ENCODE results near the gene IFT57. TPM values are rescaled to one million over a fixed set of nuclear protein-coding genes. Genes with fewer than 3 reads are reported as not detected.

IFT57 gene
- total RNA-seq, 1 experiment from 2014 or later, result 32.1 TPM

DNA sequence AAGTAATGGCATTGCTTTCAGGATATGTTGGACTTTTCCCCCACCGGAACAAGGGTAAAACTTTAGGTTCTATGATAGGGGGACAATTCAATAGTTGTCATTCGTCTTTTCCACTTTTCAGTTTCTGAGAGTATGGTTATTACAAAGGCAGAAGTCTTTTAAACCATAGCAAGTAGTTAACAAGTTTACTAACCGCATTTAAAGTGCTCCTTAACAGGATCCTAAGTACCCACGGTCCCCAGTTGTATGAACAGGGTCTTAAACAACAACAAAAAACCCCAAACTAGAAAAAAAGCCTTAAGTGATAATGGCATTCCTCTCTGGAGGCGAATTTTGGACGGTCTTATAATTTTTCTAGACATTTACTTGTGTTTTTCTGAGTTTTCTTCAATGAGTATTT is 831 bp downstream of the IFT57 start:
- ChIA-PET POLR2A (no interaction called here), CTCF (no interaction called here)
- Mint-ChIP-seq H3K36me3 (no peaks in the 10 kb centered on the region), H3K27me3 (ENCODE audit: low read depth) (no peaks in the 10 kb centered on the region; the same call in 1 of the 2 replicates), H3K9me3 (no peaks in the 10 kb centered on the region), H3K4me1 (peaks cover 22% of the 10 kb centered on the region), H3K4me3 (peak overlapping the region; percentile 97), H3K27ac (no peak overlapping the region)
- TF ChIP-seq, protein P1, sequence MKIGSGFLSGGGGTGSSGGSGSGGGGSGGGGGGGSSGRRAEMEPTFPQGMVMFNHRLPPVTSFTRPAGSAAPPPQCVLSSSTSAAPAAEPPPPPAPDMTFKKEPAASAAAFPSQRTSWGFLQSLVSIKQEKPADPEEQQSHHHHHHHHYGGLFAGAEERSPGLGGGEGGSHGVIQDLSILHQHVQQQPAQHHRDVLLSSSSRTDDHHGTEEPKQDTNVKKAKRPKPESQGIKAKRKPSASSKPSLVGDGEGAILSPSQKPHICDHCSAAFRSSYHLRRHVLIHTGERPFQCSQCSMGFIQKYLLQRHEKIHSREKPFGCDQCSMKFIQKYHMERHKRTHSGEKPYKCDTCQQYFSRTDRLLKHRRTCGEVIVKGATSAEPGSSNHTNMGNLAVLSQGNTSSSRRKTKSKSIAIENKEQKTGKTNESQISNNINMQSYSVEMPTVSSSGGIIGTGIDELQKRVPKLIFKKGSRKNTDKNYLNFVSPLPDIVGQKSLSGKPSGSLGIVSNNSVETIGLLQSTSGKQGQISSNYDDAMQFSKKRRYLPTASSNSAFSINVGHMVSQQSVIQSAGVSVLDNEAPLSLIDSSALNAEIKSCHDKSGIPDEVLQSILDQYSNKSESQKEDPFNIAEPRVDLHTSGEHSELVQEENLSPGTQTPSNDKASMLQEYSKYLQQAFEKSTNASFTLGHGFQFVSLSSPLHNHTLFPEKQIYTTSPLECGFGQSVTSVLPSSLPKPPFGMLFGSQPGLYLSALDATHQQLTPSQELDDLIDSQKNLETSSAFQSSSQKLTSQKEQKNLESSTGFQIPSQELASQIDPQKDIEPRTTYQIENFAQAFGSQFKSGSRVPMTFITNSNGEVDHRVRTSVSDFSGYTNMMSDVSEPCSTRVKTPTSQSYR (CRISPR knock-in tag; IDR thresholded peaks at IDR 0.05), result no peak
- no peak for TF ChIP-seq ZNF138 (CRISPR knock-in tag; conservative IDR thresholded peaks at IDR 0.05)
- TF ChIP-seq, protein P2, sequence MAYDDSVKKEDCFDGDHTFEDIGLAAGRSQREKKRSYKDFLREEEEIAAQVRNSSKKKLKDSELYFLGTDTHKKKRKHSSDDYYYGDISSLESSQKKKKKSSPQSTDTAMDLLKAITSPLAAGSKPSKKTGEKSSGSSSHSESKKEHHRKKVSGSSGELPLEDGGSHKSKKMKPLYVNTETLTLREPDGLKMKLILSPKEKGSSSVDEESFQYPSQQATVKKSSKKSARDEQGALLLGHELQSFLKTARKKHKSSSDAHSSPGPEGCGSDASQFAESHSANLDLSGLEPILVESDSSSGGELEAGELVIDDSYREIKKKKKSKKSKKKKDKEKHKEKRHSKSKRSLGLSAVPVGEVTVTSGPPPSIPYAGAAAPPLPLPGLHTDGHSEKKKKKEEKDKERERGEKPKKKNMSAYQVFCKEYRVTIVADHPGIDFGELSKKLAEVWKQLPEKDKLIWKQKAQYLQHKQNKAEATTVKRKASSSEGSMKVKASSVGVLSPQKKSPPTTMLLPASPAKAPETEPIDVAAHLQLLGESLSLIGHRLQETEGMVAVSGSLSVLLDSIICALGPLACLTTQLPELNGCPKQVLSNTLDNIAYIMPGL (CRISPR knock-in tag; IDR thresholded peaks at IDR 0.05), result no peak
- TF ChIP-seq, protein P3, sequence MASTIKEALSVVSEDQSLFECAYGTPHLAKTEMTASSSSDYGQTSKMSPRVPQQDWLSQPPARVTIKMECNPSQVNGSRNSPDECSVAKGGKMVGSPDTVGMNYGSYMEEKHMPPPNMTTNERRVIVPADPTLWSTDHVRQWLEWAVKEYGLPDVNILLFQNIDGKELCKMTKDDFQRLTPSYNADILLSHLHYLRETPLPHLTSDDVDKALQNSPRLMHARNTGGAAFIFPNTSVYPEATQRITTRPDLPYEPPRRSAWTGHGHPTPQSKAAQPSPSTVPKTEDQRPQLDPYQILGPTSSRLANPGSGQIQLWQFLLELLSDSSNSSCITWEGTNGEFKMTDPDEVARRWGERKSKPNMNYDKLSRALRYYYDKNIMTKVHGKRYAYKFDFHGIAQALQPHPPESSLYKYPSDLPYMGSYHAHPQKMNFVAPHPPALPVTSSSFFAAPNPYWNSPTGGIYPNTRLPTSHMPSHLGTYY (CRISPR knock-in tag; IDR thresholded peaks at IDR 0.05), result no peak
- TF ChIP-seq, protein P4, sequence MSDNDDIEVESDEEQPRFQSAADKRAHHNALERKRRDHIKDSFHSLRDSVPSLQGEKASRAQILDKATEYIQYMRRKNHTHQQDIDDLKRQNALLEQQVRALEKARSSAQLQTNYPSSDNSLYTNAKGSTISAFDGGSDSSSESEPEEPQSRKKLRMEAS (CRISPR knock-in tag; IDR thresholded peaks at IDR 0.05), result no peak
- TF ChIP-seq, protein P5, sequence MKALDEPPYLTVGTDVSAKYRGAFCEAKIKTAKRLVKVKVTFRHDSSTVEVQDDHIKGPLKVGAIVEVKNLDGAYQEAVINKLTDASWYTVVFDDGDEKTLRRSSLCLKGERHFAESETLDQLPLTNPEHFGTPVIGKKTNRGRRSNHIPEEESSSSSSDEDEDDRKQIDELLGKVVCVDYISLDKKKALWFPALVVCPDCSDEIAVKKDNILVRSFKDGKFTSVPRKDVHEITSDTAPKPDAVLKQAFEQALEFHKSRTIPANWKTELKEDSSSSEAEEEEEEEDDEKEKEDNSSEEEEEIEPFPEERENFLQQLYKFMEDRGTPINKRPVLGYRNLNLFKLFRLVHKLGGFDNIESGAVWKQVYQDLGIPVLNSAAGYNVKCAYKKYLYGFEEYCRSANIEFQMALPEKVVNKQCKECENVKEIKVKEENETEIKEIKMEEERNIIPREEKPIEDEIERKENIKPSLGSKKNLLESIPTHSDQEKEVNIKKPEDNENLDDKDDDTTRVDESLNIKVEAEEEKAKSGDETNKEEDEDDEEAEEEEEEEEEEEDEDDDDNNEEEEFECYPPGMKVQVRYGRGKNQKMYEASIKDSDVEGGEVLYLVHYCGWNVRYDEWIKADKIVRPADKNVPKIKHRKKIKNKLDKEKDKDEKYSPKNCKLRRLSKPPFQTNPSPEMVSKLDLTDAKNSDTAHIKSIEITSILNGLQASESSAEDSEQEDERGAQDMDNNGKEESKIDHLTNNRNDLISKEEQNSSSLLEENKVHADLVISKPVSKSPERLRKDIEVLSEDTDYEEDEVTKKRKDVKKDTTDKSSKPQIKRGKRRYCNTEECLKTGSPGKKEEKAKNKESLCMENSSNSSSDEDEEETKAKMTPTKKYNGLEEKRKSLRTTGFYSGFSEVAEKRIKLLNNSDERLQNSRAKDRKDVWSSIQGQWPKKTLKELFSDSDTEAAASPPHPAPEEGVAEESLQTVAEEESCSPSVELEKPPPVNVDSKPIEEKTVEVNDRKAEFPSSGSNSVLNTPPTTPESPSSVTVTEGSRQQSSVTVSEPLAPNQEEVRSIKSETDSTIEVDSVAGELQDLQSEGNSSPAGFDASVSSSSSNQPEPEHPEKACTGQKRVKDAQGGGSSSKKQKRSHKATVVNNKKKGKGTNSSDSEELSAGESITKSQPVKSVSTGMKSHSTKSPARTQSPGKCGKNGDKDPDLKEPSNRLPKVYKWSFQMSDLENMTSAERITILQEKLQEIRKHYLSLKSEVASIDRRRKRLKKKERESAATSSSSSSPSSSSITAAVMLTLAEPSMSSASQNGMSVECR (CRISPR knock-in tag; IDR thresholded peaks at IDR 0.05; ENCODE audit: borderline replicate concordance), result no peak
- no peak for TF ChIP-seq TP53 (CRISPR knock-in tag; IDR thresholded peaks at IDR 0.05)
- TF ChIP-seq, protein P6, sequence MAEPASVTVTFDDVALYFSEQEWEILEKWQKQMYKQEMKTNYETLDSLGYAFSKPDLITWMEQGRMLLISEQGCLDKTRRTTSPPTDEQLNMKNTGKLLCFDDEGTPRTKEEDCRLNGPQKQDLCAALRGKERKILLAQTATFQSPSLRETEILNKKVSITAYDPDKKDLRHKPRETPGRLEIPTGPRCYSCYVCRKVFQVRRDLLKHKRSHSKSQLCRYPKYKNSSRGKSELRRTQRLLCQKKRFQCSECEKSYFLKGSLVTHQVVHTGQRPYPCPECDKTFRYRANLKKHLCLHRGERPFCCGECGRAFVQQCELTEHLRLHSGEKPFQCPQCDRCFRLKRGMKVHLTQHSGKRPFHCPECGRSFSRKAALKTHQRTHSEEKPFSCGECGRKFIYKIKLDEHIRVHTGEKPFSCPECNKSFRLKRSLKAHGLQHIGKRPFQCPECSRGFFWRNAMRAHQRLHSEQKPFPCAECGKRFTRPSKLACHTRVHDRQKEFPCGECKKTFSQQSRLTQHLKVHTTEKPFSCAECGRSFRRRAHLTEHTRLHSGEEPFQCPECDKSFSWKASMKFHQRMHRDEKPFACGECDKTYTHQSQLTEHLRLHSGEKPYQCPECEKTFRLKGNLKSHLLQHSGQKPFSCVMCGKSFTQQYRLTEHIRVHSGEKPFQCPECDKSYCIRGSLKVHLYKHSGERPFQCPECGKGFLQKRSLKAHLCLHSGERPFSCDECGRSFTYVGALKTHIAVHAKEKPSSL (CRISPR knock-in tag; conservative IDR thresholded peaks at IDR 0.05), result no peak
- no peak for TF ChIP-seq GABPB1 (CRISPR knock-in tag; IDR thresholded peaks at IDR 0.05)
- TF ChIP-seq RELA (CRISPR knock-in tag; IDR thresholded peaks at IDR 0.05; ENCODE audit: borderline replicate concordance), result no peak
- TF ChIP-seq, protein P7, sequence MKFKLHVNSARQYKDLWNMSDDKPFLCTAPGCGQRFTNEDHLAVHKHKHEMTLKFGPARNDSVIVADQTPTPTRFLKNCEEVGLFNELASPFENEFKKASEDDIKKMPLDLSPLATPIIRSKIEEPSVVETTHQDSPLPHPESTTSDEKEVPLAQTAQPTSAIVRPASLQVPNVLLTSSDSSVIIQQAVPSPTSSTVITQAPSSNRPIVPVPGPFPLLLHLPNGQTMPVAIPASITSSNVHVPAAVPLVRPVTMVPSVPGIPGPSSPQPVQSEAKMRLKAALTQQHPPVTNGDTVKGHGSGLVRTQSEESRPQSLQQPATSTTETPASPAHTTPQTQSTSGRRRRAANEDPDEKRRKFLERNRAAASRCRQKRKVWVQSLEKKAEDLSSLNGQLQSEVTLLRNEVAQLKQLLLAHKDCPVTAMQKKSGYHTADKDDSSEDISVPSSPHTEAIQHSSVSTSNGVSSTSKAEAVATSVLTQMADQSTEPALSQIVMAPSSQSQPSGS (CRISPR knock-in tag; IDR thresholded peaks at IDR 0.05; ENCODE audit: borderline replicate concordance, low read depth), result no peak
- TF ChIP-seq MXD4 (CRISPR knock-in tag; IDR thresholded peaks at IDR 0.05; ENCODE audit: borderline replicate concordance), result no peak
- TF ChIP-seq, protein P8, sequence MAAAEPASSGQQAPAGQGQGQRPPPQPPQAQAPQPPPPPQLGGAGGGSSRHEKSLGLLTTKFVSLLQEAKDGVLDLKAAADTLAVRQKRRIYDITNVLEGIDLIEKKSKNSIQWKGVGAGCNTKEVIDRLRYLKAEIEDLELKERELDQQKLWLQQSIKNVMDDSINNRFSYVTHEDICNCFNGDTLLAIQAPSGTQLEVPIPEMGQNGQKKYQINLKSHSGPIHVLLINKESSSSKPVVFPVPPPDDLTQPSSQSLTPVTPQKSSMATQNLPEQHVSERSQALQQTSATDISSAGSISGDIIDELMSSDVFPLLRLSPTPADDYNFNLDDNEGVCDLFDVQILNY (CRISPR knock-in tag; IDR thresholded peaks at IDR 0.05), result no peak
- no peak for TF ChIP-seq TCF7 (CRISPR knock-in tag; IDR thresholded peaks at IDR 0.05; ENCODE audit: low read depth)
- TF ChIP-seq, protein P9, sequence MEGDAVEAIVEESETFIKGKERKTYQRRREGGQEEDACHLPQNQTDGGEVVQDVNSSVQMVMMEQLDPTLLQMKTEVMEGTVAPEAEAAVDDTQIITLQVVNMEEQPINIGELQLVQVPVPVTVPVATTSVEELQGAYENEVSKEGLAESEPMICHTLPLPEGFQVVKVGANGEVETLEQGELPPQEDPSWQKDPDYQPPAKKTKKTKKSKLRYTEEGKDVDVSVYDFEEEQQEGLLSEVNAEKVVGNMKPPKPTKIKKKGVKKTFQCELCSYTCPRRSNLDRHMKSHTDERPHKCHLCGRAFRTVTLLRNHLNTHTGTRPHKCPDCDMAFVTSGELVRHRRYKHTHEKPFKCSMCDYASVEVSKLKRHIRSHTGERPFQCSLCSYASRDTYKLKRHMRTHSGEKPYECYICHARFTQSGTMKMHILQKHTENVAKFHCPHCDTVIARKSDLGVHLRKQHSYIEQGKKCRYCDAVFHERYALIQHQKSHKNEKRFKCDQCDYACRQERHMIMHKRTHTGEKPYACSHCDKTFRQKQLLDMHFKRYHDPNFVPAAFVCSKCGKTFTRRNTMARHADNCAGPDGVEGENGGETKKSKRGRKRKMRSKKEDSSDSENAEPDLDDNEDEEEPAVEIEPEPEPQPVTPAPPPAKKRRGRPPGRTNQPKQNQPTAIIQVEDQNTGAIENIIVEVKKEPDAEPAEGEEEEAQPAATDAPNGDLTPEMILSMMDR (IDR thresholded peaks at IDR 0.05), result no peak
- no peak for TF ChIP-seq TEAD1 (CRISPR knock-in tag; IDR thresholded peaks at IDR 0.05)
- no peak for TF ChIP-seq GRHL2 (CRISPR knock-in tag; IDR thresholded peaks at IDR 0.05; ENCODE audit: insufficient replicate concordance, severe bottlenecking)
- TF ChIP-seq, protein P10, sequence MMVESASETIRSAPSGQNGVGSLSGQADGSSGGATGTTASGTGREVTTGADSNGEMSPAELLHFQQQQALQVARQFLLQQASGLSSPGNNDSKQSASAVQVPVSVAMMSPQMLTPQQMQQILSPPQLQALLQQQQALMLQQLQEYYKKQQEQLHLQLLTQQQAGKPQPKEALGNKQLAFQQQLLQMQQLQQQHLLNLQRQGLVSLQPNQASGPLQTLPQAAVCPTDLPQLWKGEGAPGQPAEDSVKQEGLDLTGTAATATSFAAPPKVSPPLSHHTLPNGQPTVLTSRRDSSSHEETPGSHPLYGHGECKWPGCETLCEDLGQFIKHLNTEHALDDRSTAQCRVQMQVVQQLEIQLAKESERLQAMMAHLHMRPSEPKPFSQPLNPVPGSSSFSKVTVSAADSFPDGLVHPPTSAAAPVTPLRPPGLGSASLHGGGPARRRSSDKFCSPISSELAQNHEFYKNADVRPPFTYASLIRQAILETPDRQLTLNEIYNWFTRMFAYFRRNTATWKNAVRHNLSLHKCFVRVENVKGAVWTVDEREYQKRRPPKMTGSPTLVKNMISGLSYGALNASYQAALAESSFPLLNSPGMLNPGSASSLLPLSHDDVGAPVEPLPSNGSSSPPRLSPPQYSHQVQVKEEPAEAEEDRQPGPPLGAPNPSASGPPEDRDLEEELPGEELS (CRISPR knock-in tag; IDR thresholded peaks at IDR 0.05), result no peak
- ATAC-seq (no peak), DNase-seq (ENCODE audit: low spot score) (no peak)
